ENCODE results near the gene TM4SF1.

GRCh38 chr3:149371723-149372114 is 5.7 kb downstream of the TM4SF1 start:
- TF ChIP-seq ZBTB11 (CRISPR knock-in tag; IDR thresholded peaks at IDR 0.05) (no peak), FOXJ3 (CRISPR knock-in tag; IDR thresholded peaks at IDR 0.05) (no peak), MAFK (IDR thresholded peaks at IDR 0.05; ENCODE audit: low read length) (no peak), NBN (IDR thresholded peaks at IDR 0.05; ENCODE audit: low read depth) (no peak)
